Activated CD4-positive, alpha-beta T cell treated with anti-CD3 and anti-CD28 coated beads, Interleukin-2, Interleukin-4, amounts not matched to agents 100 ng/mL and 50 ng/mL, durations not matched to agents 16 hours and 8 hours (primary cell): ENCODE measurements around the gene NAV2.

ENCODE experiments used
- DNase-seq: peaks from one replicate; pipeline ENCODE4 v3.0.0-alpha.2; 2020; ENCODE audit warnings: low spot score

The NAV2 gene

DNA sequence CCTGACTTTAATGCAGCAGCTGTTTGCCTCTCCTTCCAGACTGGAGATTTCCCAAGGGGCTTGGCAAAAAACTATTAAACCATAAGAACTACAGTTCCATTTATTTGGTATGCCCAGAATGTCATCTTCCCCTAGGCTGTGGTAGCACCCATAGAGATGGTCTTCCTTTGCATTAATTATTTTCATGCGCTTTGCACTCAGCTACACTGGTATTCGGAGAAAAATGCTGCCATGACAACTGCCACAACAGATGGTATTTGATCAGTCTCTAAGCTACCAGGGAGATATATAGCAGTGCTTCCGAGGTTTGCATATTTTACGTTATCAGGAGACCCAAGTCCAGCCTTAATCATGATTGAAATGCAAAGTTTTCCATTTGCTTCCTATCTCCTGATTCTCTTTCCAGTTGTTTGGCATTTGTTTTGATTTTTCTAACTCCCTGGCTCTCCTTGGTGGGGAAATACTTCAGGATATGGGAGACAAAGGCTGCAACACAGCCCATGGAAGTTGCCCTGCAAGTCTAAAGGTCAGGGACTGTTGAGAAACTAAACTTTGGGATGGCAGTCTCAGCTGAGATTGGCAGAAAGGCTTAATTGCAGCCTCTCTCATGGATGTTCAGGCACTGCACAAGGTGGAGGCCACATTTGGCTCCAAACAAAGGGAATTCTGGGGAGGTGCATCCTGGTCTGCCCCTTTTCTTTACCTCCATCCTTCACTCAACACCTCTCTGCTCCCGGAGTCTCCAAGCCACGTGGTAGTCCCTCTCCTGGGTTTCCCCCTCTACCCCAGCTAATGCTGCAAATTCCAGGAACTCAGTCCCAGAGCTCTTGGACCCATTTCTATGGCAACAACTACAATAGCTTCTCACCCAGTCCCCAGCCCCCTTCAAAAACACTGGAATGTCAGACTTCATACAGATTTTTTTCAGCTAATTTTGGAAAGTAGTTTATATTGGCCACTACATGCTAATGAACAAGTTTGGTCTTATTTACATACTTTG lies 151.8 kb downstream of the NAV2 start:
- no peak for DNase-seq

- DNase-seq = no peak
Measured at GRCh38 chr11:19866037-19866436, 153.4 kb downstream of the NAV2 start.

- no peak for DNase-seq
Measured at GRCh38 chr11:19866521-19866920, 153.9 kb downstream of the NAV2 start.

GRCh38 chr11:19867064-19867463 lies 154.4 kb downstream of the NAV2 start:
- no peak for DNase-seq

- DNase-seq = no peak
Measured at GRCh38 chr11:19868281-19868821, 155.7 kb downstream of the NAV2 start.

- no peak for DNase-seq
Measured at GRCh38 chr11:19868871-19869270, 156.2 kb downstream of the NAV2 start.

GRCh38 chr11:19869466-19869865 lies 156.8 kb downstream of the NAV2 start:
- DNase-seq = no peak

DNA sequence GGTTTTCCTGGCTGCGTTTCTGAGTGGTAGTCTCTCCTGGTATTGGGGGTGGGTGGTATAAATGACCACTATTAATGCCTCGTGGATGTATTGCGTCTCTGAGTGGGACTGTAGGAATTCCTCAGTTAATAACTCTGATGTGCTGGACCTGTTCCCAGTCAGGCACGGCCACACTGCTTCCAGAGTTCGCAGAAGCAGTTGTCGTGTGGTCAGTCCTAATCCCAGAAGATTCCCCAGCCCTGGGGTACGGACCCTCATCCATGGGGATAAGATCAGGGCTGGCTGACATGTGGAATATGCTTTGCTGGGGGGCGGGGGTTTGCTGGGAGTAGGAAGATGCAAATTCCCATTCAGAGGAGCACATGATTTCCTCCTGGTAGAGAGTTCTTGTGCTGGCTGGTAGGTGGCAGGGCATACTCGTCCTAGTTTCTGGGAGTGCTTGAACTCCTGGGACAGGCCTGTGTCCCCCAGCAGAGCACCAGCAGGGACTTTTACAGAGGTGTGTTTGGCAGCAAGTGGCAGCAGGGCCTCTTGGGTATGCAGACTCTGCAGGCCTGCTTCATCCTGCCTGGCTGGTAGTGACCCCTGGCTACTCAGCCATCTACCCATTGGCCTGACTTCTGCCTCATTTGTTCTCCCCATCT lies 157.4 kb downstream of the NAV2 start:
- no peak for DNase-seq

DNA sequence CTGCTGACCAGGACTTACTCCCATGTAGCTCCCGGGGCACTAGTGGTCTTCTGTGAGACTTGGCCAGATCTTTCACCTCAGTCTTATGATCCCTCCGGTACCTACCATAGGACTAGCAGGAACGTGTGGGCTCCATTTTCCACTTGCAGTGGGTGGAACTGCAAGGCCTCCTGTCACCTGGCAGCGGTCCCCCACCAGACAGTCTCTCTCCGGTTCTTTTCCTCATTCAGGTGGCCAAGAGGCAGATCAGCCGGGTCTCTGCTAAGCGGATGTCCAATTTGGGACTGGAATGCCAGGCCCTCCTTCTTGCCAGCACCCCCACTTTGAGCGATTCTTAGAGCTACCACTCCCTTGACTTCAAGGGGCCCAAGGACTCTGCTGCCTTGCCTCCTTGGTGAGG lies 158.9 kb downstream of the NAV2 start:
- DNase-seq = no peak

GRCh38 chr11:19872512-19873145 lies 160.0 kb downstream of the NAV2 start:
- DNase-seq = no peak

DNA sequence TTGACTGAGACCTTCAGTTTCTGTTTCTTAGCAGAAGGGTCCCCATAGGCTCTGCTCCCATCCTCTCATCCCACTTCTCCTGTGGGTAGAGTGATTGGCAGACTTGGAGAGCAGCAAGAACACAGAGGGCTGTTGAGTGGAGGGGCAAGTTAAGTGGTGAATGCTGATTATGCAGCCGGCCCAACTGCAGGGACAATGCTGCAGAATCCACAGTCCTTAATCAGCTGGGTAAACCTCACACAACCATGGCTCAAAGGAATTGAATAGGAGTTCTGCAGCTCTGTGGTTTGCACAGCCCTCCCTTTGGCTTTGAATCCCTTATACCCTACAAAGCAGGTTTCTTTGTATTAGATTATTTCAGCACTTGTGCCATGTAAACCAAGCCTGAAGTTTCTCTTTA lies 161.1 kb downstream of the NAV2 start:
- DNase-seq = no peak

- DNase-seq = no peak
Measured at GRCh38 chr11:19874266-19874665, 161.6 kb downstream of the NAV2 start.

- no peak for DNase-seq
Measured at GRCh38 chr11:19876750-19877149, 164.1 kb downstream of the NAV2 start.

GRCh38 chr11:19878520-19878919 lies 165.9 kb downstream of the NAV2 start:
- no peak for DNase-seq

GRCh38 chr11:19879307-19880087 lies 166.9 kb downstream of the NAV2 start:
- DNase-seq = no peak

DNA sequence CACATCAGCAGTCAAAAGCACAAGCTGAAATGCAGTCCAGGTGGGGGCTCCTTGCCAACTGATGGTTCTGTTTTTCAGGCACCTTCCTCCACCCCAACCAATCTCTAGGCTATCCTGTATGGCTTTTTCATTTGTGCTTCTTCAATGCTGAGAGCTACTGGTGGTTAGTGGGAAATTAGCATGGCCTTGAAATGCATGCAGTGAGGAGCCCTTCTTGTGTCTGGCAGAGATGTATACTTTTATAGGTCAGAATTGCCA lies 167.4 kb downstream of the NAV2 start:
- no peak for DNase-seq

DNA sequence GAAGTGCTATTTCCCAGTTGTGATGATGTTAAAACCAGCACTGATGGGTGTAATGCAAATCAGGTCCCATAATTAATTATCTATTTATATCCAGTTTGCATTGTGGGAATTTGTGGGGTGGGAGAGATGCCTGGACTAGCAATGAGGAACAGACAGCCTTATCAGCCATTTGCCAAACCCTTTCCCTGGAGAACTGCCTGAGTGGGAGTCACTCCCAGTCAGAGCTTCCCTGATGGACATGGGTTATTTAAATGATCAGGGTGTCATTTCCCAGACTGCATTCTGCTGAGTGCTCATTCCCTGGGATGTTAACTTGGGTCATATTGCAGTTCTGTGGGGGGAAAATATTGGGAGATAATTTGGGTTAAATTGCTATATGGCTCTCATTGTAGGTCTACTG lies 168.5 kb downstream of the NAV2 start:
- DNase-seq = no peak

DNA sequence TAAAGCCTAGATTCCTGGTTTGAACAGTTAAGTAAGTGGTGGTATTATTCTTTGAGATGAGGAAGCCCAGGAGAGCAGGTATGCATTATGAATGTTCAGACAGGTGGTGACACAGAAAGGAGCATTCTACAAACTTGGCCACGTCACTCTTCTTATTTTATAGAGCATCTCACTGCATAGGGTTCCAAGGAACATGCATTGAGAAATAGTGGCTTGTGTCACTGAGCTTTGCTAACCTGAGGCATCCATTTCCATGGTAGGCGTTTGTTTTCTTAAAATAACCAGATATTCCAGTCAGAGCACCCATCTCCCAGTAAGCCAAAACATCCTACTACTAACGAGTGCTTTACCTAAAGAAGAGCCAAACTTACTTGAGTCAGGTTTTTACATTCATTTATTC lies 169.7 kb downstream of the NAV2 start:
- DNase-seq = no peak

- DNase-seq = no peak
Measured at GRCh38 chr11:19886498-19886897, 173.9 kb downstream of the NAV2 start.

GRCh38 chr11:19887842-19888241 lies 175.2 kb downstream of the NAV2 start:
- DNase-seq = no peak

DNA sequence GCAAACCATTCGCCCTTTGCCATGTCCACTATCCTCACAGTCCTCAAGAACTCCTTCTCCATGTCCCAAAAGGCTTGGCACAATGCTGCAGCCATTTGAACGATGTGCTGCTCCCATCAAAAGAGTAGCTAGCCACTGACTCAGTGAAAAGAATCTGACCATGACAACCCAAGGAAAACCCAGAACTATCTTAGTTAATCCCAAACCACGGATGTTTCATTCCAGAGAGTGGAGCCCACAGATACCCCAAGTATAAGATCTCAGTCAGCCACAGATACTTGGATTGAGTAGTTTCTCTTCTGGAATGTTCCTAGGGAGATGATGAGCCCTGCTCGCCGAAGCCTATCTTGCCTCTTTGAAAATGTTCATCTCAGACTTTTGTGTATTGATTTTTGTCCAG lies 176.9 kb downstream of the NAV2 start:
- DNase-seq = no peak

- DNase-seq = no peak
Measured at GRCh38 chr11:19890308-19890707, 177.7 kb downstream of the NAV2 start.
